Glomerular endothelial cell (primary cell): ENCODE data around the gene LYPD4. TPM values are rescaled to one million over a fixed set of nuclear protein-coding genes. Genes with fewer than 3 reads are reported as not detected.
A peak's percentile ranks its signal among the peaks of the same experiment; 100 is the strongest.

Experiments
- DNase-seq: peaks from one replicate; pipeline ENCODE4 v3.0.0-alpha.2; 2011; ENCODE audit warnings: low read depth, low spot score; ENCODE audit errors: extremely low read depth
- total RNA-seq: library from RNA; depleted of rRNA; stranded (reverse); fragments of >200 nt; gene quantifications from 2 replicates; pipeline ENCODE4 v1.2.3, GENCODE V29; 2015

Gene LYPD4, protein sequence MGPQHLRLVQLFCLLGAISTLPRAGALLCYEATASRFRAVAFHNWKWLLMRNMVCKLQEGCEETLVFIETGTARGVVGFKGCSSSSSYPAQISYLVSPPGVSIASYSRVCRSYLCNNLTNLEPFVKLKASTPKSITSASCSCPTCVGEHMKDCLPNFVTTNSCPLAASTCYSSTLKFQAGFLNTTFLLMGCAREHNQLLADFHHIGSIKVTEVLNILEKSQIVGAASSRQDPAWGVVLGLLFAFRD
- not detected in 2 replicates for total RNA-seq

DNA sequence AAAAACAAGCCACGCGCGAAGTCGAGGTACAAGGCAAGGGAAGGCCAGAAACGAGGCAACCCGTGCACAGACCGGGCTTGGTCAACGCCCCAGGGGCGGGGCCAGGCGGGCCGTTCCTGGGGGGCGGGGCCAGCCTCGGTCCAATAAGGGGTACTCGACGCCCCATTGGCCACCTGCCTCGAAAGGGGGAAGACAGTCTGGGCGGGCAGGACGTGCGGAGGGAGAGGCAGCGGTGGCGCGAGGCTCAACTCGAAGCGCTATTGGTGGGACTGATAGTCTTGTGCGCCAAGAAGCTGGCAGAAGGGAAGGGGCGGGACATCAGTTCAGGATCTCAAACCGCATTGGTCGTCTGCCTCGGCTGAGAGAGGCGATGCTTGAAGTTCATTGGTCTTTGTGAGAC, at the start of gene LYPD4:
TSS of gene LYPD4 (minus strand) at position 83 of the 400 bp plus-strand sequence. CDS start 5,398 bp downstream, outside the sequence.
- DNase-seq: no peak

DNA sequence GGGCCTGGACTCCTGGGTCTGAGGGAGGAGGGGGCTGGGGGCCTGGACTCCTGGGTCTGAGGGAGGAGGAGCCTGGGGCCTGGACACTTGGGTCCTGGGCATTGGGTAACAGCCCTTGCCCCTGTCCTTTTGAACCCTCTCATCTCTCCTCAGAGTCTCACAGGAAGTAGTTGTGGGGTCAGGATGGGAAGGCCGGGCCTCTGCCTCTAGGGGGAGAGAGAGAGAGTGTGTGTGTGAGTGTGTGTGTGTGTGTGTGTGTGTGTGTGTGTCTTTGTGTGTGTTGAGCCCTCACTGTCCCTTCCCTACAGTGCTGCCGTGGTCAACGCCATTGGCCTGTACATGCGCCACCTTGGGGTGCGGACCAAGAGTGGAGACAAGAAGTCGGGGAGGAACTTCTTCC, 49.4 kb upstream of the LYPD4 start:
- no peak for DNase-seq

DNA sequence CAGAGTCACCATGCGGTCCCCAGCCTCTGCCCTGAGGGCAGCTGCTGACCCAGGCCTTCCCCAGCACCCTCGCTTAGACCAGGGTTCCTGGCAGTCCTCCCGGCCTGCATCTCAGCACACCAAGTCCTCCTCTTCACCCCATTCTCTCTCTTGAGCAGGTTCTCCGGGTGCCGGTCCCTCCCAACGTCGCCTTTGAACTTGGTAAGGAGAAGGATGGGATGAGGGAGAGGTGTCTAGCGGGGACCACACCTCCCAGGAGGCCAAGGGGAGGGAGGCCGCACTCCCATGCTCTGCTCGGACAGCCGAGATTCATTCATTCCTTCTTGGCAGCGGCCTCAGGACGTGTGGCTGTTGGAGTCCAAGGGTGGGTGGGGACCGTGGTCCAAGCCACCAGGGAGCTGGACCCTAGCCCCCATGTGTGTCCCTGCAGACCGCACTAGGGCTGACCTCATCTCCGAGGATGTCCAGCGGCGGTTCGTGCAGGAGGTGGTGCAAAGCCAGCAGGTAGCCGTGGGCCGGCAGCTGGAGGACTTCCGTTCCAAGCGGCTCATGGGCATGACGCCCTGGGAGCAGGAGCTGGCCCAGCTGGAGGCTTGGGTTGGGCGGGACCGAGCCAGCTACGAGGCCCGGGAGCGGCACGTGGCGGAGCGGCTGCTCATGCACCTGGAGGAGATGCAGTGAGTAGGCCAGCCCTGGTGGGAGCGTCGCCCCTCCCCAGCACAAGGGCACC, 47.9 kb upstream of the LYPD4 start:
- no peak for DNase-seq

DNA sequence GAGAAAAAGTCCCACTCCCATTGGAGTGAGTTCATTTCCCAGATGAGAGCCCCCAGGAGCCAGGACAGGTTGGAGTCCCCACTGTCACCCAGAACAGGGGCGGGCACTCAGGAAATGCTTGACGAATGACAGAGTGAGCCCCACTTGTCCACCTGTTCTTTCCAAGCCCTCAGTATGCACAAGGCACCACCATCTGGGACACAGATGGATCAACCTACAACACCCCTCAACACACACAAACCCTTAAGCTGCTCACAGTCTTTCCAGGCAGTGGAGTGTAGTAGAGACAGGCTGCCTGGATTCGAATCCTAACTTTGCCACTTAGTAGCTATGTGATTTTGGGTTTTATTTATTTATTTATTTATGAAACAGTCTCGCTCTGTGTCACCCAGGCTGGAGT, 46.5 kb upstream of the LYPD4 start:
- no peak for DNase-seq

DNA sequence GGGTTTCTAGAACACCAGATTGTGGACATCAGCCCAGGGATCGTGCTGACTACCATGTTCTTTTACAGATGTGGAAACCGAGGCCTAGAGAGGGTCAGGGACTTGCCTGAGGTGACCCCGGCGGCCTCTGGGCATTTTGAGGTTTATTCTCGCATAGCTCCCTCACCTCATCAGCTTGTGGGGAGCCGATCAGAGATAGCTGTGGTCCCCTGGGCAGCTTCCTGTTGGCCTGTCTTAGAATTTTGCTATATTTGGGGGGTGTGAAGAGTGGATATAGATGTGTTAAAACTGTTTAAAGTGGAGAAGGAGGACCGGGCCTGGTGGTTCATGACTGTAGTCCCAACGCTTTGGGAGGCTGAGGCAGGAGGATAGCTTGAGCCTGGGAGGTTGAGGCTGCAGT, 45.4 kb upstream of the LYPD4 start:
- no peak for DNase-seq

DNA sequence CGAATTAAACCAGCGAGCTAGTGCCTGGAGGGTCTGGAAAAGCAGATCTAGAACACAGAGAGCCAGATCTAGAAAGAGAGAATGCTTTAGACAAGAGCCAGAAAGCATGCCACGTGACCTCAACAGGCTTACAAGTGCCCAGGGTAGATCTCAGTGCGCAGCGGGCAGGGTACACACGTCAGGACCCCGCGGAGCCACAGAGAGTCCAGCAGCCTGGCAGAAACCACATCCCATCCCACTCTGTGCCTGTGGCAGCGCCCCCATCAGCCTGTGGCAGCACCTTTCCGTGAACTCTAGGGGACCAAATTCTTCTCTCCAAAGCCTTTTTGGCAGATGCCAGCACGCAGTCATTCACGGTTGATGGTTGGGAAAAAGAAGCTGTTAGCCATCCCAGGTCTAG, 44.4 kb upstream of the LYPD4 start:
- DNase-seq: no peak

DNA sequence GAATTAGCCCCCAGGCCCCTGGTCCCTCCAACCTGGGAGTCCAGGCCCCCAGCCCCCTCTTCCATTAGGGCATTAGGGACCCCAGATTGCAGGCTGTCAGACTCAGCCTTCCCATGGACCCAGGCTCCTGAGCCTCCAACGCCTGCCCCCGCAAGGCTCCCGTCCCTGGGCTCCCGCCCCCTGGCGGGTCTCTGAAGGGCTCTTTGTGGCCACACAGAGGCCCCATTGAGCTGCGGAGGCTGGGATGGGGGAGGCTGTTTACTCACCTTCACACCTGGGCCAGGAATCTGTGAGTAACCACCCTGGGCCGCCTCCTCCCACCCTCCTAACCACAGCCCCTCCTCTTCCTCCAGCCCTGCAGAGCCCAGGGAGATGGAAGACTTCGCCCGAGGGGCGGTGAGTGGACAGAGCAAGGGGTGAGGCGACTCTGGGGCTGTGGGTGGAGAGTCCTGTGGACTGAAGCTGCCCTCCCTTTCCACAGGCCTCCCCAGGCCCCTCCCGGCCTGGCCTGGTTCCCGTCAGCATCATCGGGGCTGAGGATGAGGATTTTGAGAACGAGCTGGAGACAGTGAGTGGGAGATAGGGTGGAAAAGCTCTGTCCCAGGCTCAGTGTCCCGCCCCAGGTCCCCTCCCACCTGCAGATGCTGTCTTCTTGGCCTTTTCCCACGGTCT, 43.4 kb upstream of the LYPD4 start:
- DNase-seq: no peak

DNA sequence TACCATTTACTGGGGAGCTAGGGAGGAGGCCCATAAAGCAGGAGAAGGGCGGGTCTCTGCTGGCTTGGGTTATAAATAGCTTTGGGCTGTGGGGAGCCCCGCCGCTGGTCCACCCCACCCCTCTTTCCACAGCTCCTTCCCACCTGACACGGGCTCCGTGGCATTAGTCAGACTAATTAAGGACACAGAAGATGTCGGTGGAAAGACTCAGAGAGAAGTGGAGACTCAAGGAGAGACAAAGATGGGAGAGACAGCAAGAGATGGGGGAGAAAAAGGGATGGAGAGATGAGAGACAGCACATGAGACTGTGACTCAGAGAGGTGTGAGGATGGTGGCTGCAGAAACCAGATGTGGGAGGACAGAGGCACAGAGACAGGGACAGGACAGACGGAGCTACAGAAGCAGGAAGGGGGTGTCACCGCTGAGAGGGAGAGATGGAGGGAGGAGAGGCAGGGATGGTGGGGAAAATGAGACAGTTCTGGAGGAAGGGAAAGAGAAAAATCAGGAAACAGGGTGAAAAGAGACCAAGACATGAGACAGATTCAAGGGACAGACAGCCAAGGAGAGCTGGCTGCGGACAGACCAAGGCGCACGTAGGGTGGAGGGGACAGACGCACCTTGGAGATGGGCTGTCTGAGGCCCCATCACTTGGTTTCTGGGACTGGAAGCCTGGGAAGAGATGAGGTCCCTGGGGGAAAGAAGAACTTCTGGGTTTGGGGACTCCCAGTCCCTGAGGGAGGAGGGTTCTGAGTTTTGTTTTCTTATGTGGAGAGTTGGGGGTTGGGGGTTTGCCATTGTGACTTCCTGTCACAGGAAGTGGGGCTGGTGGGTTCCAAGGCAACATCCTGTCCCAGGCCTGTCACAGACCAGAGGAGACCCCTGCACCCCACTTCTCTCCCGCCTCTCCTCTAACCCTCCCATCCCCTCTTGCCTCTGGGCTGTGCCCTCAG, 42.6 kb upstream of the LYPD4 start:
- DNase-seq: no peak

DNA sequence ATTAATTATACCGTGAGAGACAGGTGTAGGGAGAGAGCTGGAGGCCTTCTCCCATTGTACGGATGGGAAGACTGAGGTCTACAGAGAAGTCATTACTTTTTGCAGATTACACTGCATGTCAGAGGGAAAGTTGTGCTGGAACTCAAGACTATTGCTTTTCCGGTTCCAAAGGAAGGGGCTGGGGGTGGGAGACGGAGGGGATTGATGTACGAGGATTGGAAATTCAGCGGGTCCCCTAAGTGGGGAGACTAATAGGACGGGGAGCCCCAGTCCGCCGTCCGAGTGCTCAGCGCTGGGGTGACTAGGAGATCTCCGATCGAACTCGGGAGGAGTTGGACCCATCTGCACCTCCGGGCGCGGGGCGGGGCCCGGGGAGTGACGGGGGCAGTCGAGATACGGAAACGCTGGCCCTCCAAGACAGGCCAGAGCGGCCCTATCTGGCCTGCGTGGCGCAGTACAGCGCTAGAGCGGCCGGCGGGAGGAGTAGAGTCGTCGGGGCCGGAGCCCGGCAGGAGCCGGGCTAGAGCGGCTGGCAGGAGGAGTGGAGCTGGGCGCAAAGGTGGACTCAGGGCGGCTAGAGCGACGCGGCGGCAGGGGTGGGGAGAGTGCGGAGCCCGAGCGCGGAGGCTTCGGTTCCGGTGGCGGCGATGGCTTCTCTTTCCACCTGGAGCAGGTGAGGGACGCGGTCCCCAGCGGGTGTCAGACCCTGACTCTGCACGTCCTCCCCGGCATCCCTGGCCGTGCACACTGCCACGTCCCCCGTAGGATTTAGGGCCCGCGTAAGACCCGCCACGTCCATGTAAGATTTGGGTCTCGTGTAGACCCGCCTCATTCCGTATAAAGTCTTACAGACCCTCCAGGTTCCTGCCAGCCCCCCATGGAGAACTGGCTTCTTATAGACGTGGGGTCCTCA, 39.6 kb upstream of the LYPD4 start:
- DNase-seq: peak; percentile 44

DNA sequence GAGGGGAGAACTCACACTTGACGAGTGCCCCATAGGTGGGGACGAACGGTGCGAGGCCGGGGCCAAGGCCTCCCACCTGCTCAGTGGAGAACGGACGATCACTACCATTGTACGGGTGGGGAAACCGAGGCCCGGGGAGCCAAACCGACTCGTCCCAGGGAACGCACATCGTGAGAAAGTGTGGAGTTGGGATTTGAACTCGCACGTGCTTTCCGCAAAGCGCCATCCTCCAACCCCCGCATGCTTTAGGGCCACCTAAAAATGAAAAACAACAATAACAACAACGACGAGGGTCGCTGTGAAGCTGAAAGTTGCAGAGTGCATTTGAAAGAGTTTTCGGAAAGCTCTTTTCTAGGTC, 39.0 kb upstream of the LYPD4 start:
- no peak for DNase-seq

DNA sequence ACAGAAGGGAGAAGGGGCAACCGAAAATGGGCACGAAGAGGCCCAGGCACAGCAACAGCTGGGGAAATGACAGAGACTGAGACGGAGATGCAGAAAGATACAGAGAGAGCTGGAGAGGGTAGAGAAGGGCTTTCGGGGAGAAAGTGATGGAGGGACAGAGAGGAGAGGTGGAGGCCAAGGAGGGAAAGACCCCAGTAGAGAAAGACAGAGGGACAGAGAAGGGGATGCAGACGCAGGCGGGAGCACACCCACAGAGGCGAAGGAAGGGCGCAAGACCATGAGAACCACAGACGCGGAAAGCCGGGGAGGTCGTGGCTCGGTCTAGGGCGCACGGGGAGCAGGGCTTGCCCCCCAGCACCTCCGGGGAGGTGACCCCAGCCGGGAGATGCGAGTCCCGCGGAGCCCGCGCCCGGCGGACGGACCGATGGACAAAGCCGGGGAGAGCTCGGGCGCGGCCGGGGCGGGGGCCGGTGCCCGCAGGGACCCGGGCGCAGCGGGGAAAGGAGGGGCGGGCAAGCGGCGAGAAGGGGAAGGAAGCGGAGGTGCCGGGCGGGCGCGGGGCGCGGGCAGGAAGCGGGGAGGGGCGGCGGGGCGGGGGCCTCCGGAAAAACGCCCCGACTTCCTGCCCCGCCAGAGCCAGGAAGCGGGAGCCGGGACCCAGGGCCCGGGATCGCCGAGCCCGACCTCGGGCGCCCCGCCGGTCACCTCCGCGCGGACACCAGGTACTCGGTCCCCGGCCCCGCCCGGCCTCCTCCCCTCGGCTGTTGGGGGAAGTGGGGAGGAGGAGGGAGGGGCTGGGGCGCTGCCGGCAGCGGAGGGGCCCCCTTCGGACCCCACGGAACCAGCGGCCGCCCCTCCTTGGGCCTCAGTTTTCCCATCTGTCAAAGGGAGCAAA, 38.3 kb upstream of the LYPD4 start, which contains the start of gene ARHGEF1:
TSS of gene ARHGEF1 (plus strand) at position 617 of the 895 bp plus-strand sequence. CDS start 4,899 bp downstream, outside the sequence.
- no peak for DNase-seq

DNA sequence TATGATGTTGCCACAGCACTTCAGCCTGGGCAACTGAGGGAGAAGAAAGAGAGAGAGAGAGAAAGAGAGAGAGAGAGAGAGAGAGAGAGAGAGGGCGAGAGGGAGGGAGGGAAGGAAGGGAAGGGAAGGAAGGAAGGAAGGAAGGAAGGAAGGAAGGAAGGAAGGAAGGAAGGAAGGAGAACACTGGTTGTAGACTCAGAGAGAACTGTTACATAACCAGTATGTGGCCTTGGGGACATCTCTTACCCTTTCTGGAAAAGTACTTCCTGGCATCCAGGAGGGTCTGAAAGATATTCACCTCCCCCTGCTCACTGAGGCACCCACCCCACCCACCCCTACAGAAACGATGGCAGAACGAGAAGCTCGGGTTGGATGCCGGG, 35.8 kb upstream of the LYPD4 start:
- no peak for DNase-seq

DNA sequence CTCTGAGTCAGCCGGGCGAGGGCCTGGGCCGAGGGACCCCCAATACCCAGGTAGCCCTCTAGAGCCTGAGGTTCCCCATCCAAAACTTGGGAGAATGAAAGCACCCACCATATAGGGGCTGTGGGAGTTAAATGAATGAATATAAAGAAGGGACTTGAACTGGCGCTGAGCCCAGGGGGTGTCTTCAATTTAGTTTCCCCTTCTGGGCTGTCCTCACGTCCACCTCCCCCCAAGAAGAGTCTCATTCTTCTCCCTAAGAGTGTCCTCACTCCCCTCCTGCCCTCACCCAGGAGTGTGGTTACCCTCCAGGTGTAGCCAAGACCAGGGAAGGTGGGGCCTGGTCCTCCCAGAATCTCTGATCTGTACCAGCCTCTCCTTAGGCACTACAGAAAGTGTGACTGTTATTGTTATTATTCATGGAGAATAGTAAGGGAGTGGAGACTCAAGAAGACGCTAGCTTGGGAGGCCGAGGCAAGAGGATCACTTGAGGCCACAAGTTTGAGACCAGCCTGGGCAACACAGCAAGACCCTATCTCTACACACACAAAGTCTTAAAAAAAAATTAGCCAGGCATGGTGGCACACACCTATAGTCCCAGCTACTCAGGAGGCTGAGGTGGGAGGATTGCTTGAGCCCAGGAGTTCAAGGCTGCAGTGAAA, 35.3 kb upstream of the LYPD4 start:
- no peak for DNase-seq

DNA sequence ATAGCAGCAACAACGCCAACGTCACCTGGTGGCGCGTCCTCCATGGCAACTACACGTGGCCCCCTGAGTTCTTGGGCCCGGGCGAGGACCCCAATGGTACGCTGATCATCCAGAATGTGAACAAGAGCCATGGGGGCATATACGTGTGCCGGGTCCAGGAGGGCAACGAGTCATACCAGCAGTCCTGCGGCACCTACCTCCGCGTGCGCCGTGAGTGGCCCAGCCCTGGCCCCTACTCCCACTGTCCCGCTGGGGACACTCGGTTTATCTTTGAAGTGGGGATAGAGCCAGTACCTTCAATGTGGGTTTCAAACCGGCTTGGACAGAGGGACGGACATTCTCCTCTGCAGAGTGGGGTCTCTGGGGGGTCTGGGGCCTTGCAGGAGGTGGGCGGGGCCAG, 34.6 kb upstream of the LYPD4 start:
- DNase-seq: no peak

DNA sequence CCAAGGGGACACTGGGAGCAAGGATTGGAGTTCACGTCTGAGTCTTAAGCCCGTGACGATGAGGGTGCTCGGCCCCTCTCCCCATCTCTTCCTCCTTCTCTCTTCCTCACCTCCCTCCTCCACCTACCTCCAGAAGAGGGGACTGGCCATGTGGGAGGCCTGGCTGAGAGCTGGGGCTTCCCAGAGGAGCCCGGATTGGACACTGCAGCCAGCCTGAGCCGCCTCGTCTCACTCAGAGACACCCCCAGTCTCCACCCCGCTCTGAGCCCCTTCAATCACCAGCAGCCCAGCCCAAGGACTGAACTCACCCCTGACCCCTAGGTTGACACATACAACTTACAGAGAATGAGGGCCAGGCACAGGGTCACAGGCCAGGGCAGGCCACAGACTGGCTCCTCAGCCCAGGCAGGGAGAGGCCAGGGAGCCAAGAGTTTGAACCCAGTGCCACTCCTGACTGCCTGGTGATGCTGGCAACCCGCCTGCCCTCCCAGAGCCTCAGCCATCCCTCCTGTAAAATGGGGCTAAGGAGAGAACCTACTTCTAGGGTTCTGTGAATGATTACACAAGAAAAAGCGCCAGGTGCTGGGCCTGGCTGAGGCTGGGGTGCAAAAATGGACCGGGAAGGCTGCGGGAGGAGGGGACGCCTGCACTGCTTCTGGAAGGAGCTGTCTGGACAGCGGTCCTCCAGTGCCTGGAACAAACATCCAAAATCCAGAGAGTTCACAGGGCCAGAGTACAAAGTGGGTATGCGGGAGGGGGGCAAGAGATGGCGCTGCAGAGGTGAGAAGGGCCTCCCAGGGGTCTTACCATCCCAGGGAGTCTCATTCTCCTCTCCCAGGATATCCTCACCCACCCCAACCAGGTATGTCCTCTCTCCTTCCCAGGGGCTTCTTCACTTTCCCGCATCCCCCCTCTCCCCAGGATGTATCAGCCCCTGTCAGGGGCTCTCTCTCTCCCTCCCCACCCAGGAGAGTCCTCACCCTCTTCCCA, 33.7 kb upstream of the LYPD4 start:
- no peak for DNase-seq

DNA sequence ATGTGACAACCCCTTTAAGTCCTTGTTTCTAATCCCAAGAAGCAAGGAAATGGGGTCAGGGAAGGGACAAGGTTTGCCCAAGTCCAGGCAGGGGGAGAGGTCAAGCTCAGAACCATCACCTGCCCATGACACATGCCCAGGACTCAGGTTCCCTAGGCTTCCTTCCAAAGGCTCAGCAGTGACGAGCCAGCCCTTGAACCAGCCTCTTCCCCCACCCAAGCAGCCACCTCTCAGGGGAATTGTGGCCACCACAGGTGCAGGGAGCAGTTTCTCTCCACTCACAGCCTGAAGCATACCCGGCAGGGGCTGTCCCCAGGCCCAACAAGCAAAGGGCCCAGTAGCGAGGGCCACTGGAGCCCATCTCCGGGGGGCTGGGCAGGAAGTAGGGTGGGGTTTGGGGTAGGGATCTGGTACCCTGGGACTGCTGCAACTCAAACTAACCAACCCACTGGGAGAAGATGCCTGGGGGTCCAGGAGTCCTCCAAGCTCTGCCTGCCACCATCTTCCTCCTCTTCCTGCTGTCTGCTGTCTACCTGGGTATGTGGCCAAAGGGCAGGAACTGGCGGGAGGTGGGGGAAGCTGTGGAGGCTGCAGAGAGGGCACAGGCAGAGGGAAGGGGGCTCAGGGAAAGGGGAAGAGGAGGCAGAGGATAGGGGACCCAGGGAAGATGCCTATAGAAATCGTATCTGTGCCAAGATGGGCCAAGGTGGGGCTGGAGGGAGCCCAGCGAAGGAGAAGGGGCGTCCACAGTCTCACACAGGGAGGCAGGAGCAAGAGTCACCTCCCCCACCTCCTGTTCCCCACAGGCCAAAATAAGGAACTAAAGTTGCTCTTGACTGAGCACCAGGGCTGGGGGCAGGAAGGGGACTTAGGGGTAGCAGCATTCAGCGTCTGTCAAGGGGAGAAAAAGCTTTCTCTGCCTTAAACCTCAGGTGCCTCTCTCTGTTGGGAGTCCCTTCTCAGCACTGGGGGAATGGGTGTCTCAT, 32.7 kb upstream of the LYPD4 start, which contains the start of gene CD79A:
TSS of gene CD79A (plus strand) at position 433 of the 986 bp plus-strand sequence. CDS start at position 459, 26 bp downstream.
- no peak for DNase-seq
